Ramos (cell line): ENCODE results near the gene PDE9A.

Experiments
- in situ Hi-C: fragments of 300-500 bp; cut with MboI; formaldehyde crosslinking; loops from one replicate; pipeline ENCODE4 v1.14.3; 2022; ENCODE audit warnings: low sequenced_read_pairs; ENCODE audit not compliant: unreplicated experiment

Gene PDE9A

DNA sequence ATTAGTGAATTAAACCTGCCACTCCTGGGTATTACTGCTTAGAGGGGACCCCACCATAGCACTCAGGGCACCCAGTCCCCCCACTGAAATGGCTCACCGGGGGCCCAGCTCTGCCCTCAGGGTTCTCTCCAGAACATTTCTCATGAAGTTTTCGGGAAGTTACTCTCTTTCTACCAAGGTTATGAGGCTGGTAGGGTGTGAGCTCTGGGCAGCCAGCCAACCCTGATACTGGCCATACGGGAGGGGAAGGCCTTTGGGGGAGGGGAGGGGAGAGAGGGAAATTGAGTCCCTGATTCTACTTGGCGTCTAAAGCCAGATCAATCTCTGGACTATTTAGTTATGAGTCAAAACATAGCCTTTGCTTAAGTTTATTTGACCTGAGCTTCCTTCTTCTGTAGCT lies 12.9 kb upstream of the PDE9A start:
- in situ Hi-C loops, result no loop called here

DNA sequence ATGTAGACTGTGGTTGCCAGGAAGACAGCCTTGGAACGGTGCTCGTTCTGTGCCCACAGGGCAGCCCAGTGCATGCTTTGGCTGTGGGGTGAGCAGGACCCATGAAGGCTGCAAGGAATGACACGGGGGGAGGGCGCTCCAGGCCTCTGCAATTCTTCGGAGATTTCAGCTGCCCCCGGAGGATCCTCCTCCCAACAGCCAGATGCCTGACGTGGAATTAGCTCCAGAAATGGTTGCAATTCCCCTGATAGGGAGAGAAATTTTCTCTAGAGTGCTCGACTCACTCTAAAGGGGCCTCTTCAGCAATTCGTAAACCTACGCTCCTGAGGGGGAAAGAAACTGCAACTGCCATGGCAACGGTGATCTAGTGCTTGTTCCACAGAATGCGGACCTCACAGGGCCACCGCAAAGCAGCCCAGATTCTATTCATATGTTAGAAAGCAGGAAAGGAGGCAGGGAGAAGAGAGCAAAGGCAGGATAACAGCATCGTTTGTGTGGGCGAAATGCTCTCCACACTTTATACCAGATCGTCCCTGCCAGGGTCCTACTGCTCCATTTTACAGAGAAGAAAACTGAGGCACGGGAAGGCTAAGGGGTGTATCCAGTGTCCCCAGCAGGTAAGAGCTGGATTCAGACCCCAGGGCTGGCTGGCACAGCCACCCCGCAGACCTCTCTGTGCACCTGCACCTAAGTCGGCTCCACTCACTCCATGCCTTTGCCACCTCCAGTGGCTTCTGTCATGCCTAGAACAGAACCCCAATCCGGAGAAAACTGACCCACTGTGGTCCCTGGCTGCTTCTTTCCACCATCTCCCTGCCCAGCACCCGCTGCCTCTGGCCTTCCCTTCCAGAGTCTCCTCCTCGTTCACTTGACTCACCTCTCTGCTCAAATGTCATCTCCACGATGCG lies 11.9 kb upstream of the PDE9A start:
- in situ Hi-C loops, result no loop called here

DNA sequence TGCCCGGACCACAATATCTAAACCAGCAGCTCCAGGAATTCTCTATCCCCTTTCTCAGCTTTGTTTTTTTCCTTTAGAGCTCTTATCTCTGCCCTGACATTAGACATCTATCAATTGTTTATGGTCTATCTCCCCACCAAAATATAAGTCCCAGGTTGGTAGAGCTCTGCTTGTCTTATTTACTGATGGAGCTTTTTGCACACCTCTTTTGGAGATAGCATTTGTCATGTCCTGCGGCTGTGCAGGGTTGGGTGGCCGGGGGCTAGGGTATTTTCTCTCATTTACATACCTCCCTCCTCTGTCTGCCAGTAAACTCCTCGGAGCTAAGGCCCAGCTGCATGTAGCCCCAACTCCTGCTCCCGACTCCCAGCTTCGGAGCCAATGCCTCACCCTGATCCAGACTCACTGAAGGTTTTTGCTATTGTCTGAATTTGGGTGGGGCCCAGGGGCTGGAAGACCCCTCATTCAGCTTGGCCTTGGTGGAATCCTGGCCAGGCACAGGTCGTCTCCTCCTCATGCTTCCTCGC lies 11.1 kb upstream of the PDE9A start:
- in situ Hi-C loops, result no loop called here

DNA sequence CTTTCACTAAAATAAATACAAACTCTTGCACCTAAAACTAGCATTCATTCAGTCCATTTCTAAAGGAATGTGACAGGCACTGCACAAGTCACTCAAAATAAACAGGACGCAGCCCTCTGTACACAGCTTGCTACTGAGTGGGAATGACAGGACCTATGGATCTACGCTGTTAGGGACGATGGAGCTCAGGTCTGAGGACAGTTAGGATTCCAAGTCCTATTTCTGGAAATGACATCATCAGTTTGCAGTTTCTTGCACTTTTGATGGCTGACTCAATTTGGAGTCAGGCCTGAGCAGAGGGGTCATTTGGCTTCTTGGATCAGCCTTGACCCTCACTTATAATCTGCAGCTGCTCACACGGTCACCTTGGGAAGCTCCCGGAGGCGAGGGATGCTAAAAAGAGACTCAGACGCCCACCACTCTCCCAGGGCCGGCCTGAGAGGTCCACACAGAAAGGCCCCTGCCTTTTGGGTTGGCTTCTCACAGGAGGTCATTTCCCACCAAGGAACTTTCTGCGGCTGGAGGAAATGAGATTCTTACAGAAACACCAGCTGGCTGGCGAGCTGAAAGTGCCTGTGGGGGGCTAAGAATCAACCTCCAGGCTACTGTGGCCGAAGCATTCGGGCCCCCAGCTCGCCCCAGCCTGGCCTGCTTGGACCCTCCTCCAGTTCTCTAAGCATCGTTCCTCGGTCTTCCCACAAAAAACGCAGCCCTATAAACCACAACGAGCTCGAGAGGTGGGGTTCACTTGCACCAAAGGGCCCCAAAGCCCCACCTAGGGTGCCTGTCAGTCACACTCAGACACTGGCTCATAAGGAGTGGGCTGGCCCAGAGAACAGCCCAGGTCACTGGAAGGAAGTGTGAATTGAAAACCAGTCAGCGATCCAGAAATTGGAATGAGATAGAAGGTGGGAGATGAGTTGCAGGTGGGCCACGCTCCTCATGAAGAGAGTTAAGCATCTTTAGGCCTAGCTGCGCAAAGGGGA lies 8.9 kb upstream of the PDE9A start:
- in situ Hi-C loops, result no loop called here

DNA sequence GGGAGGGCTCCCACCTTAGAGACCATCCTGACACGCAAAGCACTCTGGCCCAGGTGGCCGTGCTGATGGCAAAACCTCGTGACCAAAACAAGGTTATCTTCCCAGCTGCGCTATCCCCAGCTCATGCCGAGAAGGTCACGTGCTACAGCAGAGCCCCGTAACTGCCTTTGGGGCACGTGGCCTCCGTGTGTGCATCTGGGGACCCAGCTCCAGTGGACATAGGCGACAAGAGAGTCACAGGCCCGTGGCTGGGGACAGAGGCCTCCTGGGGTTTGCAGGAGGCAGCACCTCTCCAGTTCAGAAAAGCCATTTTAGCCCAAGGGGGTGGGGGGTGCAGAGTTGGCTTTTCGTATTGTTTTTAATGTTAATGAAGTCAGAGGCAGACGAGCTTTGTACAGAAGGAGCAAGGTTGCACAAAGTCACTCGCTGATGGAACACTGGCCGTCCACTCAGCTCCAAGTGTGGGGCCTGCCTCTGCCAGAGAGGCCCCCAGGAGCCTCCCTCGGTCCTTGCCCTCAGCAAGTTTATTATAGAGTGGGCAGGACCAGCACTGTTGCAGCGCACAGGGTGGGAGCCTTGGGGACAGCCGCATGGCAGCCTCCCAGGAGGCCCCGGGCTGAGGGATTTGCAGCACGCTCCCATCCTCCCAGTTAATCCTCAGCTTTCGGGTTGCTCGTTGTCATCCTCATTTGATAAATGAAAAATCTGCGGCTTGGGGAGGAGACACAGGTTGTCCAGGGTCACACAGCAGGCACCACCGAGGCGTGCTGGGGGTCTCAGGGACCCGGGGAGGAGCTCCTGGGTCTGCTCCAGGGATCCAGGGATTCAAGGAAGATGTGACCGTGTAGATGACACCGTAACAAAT lies 8.0 kb upstream of the PDE9A start:
- in situ Hi-C loops, result no loop called here

DNA sequence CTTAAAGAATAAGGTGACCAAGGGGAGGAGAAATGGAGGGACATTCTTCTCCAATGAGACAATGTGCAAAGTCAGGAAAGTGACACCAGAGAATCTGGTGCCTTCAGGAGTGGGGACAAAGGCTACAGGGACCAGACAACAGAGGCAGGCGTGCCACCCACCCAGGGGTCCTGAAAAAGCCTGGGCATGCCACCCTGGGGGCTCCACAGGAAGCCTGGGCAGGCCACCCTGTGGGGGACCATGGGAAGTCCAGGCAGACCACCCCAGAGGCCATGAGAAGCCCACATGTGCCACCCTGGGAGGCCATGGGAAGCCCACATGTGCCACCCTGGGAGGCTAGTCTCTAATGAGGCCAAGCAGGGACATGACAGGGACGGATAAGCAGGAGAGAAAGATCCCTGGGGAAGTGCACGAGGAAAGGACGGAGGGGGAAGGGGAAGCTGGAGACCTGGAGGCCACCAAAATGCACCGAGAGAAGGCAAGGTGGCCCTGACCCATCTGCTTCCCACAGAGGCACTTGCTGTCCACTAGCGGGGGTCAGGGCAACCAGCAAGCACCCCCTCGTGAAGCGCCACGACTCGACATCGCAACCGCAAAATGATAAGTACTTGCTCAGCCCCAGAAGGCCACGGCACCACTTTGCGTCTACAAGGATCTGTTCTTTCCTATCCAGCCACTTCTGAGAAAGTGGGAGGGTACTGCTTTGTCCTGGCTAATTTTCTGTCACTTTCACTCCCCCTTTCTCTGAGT lies 7.2 kb upstream of the PDE9A start:
- in situ Hi-C loops, result no loop called here

DNA sequence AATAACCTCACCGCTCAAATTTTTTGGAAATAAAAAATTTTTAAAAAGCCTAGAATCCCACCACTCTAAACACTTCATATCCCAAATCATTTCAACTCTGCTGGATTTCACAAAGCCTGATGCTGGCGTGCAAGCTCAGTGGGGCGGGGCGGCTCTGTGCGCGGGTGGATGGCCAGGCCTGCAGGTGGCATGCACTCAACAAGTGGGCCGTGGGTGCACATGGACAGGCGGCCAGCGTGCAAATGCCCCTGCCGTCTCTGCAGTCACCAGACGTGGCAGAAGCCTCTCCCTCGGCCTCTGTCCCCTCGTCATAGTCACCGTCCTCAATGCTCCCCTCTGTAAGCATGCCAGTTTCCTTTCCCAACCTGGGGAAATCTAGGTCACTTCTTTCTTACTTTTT lies 6.6 kb upstream of the PDE9A start:
- in situ Hi-C loops, result no loop called here

DNA sequence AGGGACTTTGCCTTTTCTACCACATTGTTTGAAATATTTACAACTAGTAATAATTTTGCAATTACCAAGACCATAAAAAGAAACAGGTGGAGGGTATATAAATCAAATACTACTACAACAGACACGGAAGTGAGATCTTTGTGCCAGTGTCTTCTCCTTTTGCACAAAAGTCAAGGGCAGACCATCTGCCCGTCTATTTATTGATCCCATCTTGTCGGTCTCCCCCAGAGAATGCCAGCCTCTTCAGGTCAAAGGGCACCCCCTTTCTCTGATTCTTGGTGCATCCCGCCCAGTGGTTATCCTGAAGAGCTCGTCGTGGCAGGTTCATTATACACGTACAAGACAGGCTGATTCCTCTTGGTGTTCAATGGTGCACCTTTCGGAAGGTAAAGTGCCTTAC lies 4.8 kb upstream of the PDE9A start:
- in situ Hi-C loops, result no loop called here

DNA sequence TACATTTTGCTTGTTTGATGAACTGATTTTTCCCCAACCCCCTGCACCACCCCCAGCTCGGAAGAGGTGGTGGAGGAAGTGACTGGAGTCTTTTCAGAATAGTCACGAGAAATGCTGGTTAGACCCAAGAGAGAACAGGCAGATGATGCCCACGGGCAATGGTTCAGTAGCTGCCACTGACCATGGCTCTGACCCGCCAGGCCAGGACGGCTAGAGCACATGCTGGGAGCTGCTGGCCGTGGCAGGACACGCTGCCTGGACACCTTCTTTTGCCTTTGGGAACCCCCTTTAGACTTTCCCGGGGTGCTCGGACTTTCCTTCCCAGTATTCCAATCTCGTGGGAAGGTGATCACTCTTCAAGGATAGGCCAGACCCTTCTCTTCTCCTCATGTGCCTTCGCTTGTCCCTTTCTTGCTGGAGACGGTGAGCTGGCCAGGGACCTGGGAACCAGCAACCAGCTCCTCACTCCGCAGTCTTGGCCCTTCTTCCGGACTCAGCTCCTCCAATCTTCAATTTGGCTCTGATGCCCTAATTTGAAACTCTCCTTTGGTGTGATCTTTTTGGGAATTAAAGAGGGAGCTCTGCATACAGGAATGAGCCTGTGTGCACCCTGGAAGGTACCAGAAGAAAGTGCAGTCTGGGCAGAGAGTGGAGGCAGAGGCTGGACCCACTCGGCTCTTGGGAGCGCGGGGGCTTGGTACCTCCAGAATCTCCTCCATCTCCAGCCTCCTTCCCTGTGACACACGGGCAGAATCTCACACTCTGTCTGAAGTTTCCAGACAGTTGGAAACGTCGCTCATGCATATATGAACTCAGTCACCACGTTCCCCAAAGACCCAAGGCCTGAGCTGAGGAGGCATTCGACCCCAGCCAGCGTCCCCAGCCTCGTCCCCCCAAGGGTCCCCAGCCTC lies 4.0 kb upstream of the PDE9A start:
- in situ Hi-C loops, result no loop called here

DNA sequence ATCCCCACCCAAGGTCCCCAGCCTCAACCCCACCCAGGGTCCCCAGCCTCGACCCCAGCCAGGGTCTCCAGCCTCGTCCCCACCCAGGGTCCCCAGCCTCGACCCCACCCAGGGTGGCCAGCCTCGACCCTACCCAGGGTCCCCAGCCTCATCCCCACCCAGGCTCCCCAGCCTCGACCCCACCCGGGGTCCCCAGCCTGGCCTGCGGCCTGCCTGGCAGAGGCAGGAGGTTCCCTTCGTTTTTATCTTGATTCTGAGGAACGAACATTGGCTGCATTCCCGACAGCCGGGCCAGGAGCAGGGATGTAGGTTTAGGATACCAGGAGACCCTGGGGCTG lies 3.4 kb upstream of the PDE9A start:
- in situ Hi-C loops, result no loop called here

DNA sequence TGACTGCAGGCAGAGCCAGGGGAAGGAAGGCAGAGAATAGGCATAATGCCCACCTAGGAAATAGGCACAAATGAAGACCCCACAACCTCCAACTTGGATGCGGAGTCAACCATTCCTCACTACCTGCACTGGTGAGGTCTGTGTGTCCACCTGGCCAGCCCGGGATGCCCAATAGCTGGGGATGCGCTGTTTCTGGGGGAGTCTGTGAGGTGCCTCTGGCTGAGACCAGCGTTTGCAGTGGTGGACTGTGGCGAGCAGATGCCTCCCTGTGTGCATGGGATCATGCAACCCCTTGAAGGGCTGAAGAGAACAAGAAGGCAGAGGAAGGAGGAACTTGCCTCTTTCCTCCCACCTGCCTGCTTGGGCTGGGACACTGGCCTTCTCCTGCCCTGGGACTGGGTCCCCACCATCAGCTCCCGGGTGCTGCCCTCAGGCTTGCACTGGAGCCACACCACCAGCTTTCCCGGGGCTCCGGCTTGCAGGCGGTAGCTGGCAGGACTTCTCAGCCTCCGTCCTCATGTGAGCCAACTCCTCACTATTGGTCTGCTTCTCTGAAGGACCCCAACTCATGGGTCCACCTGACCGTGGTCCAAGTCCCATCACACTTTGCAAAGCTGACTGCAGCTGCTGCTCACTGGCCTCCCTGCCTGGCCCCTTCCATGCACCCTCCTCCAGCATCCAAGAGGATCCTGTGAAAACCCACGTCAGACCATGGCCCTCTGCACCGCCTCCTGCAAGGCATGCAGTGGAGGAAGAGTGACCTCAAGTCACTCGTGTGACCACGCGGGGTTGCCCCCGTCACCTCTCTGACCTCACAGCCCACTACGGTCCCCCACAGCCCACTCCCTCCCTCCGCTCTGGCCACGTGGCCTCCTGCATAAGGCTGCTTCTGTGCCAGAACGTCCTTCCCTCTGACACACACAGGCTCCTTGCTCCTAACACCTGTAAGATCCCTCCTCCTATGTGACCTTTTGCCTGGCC lies 2.7 kb upstream of the PDE9A start:
- in situ Hi-C loops, result no loop called here

DNA sequence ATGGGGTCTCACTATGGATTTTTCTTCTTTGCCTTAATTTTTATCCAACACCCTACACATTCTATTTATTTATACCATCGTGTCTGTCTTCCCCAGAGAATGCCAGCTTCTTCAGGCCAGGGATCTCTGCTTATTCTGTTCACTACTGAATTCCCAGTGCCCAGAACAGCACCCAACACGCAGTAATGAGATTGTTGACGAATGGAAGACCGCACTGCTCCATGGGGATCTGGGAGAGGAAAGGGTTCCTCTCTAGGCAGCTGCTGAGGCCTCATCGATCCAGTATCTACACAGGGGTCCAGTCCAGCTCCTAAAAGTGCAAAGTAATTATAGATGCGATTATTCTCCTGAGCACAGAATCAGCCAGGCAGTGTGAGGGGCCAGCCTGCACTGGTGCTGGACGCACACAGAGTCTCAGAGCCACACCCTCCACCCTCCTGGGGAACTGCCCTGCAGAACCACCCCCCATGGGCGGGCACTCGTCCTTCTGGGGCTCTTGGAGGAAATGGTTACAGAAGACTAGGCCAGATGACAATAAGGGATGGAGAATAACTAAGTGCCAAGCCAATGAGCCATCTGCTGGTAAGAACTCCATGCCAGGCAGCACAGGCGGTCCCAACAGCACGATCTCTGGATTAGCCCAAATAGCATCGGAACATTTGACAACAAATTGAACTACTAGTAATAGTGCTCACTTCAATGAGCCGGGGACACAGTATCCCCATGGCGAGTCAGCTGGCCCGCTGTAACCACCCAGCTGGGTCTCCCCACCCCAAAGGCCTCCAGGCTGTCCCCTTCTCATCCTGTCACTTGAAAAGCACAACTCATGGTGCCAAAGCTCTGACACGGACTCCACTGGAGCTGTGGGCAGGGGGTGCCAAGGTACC lies 1.7 kb upstream of the PDE9A start:
- in situ Hi-C loops, result no loop called here

DNA sequence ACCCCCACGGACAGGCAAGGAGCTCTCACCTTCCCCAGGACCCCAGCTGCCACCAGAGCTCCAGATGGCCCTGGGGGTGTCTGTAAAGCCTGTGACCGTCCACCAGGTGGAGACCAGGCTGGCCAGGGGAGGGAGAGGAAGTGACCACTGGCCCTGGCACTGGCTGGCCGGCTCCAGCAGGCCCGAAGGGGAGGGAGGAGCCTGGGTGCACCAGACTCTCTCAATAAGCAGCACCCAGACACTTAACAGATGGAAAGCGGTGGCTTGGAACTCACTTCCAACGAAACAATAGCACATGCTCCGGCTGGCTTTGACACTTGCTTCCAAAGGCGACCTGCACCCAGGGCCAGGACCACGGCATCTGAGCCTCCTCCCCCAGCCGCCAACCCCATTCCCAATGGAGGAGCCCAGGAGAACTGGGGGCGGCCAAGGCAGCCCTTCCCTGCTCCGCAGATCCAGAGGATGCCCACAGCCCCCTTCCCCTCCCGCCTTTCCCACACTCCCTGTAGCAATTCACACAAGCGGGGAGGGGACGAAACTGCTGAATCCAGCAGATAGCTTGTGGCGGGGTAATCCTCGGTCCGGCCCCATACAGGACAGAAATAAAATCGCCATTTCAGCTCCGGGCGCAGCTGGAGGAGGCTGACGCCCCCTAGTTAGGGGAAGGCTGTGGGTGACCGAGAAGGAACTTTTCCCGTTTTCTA lies 742 bp upstream of the PDE9A start:
- in situ Hi-C loops, result no loop called here

DNA sequence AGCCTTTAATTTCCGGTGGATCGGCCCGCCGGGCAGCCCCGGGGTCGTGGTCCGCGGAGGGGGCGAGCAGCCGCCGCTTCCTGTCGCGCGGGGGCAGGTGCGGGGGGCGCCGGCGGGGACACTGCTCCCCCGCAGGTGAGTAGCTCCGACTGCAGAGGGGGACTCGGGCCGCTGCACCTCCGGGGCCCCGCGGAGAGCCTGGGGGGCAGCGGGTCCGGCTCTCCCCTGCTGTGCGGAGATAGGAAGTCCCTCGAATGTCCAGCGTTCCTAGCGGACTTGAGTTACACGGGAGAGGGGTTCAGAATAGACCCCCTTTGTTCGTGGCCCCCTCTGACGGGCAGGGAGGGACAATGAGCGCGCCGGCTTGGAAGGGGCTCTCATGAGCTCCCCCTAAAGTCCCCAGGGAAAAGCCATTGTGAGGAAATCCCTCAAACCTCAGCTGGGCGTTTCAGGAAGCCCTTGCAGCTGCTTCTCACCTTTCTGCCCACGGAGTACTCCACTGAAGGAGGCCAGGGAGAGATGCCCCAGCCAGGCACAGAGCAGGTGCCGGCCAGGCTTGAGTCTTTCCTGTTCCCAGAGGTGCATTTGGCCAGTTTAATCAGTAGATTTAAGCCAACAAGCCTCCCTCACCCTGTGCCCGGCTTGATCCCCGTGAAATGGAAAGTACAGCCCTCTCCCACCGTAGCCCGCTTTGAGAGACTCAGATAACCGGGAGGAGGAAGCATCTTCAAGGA lies 925 bp downstream of the PDE9A start:
- in situ Hi-C loops, result no loop called here
